ENCODE results near the gene VPS9D1.

The VPS9D1 gene

DNA sequence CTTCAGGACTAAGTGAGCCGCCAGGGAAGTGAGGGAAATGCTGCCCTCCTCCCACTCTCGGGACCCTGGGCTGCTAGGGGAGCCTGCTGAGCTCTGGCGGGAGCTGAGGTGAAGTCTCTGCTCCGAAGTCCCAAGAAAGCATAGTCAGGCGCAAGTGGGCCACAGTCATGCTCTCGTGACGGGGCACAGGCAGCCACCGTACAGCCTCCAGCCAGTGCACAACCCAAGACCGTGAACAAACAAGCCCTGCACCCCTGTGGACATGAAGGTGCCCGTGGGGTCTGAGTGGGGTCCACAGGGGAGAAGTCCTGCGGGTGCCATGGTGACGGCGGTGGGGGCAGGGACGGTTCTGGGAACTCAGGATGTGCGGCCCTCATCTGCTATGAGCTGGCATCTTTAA, 25.3 kb upstream of the VPS9D1 start:
- no peak overlapping the region for H3K27ac ChIP-seq (ENCODE audit: low read depth, low read length, poor library complexity, severe bottlenecking)
- no peaks in the 10 kb centered on the region for H3F3A ChIP-seq (ENCODE audit: insufficient read depth, low read length)
- no peak overlapping the region for H3K4me2 ChIP-seq (ENCODE audit: low read length)
- peaks cover 97% of the 10 kb centered on the region for H3K36me3 ChIP-seq (ENCODE audit: insufficient read depth, low read length)
- H3K27me3 ChIP-seq (ENCODE audit: insufficient read depth, low read length), result no peaks in the 10 kb centered on the region
- no peak overlapping the region for H2AFZ ChIP-seq (ENCODE audit: low read length)
- TF ChIP-seq, protein P1, sequence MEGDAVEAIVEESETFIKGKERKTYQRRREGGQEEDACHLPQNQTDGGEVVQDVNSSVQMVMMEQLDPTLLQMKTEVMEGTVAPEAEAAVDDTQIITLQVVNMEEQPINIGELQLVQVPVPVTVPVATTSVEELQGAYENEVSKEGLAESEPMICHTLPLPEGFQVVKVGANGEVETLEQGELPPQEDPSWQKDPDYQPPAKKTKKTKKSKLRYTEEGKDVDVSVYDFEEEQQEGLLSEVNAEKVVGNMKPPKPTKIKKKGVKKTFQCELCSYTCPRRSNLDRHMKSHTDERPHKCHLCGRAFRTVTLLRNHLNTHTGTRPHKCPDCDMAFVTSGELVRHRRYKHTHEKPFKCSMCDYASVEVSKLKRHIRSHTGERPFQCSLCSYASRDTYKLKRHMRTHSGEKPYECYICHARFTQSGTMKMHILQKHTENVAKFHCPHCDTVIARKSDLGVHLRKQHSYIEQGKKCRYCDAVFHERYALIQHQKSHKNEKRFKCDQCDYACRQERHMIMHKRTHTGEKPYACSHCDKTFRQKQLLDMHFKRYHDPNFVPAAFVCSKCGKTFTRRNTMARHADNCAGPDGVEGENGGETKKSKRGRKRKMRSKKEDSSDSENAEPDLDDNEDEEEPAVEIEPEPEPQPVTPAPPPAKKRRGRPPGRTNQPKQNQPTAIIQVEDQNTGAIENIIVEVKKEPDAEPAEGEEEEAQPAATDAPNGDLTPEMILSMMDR (IDR thresholded peaks at IDR 0.05; ENCODE audit: low read length), result no peak
- TF ChIP-seq EZH2 (IDR thresholded peaks at IDR 0.05; ENCODE audit: borderline replicate concordance, low read length), result no peak
- no peak overlapping the region for H3K9ac ChIP-seq (ENCODE audit: low read length)
- H3K9me3 ChIP-seq (ENCODE audit: low read length), result no peaks in the 10 kb centered on the region
- H4K20me1 ChIP-seq (ENCODE audit: insufficient read depth, low read length), result no peaks in the 10 kb centered on the region
- H3K79me2 ChIP-seq (ENCODE audit: insufficient read depth, low read length), result no peaks in the 10 kb centered on the region
- H3K4me1 ChIP-seq (ENCODE audit: insufficient read depth, low read length, severe bottlenecking), result no peaks in the 10 kb centered on the region
- H3K4me3 ChIP-seq (ENCODE audit: low read depth, low read length, poor library complexity, severe bottlenecking), result no peak overlapping the region
- H3K9me2 ChIP-seq (ENCODE audit: low read depth, low read length), result no peaks in the 10 kb centered on the region

DNA sequence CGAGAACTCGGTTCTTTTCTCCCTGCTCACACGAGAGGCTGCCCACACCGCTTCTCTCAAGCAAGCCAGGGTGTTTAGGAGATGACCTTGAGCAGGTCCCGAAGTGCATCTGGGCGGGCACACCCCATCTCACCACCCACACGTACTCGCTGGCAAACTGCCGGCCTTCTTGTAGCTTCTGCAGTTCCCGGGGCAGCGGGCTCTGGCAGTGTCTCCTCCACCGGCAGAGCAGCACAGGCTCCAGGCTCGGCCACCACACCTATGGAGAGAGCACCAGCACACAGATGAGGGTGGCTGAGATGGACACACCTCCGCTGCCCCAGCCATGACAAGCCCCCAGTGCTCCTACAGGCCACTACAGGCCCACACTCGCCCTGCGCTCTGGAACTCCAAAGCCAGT, 24.1 kb upstream of the VPS9D1 start:
- Histone ChIP-seq H3K4me3 (ENCODE audit: low read depth, low read length, poor library complexity, severe bottlenecking) (no peak overlapping the region), H3F3A (ENCODE audit: insufficient read depth, low read length) (no peaks in the 10 kb centered on the region), H3K9me3 (ENCODE audit: low read length) (no peaks in the 10 kb centered on the region), H3K79me2 (ENCODE audit: insufficient read depth, low read length) (no peaks in the 10 kb centered on the region), H3K4me1 (ENCODE audit: insufficient read depth, low read length, severe bottlenecking) (no peaks in the 10 kb centered on the region), H3K27ac (ENCODE audit: low read depth, low read length, poor library complexity, severe bottlenecking) (no peak overlapping the region), H3K36me3 (ENCODE audit: insufficient read depth, low read length) (peaks cover 97% of the 10 kb centered on the region), H3K9me2 (ENCODE audit: low read depth, low read length) (no peaks in the 10 kb centered on the region), H4K20me1 (ENCODE audit: insufficient read depth, low read length) (no peaks in the 10 kb centered on the region), H3K4me2 (ENCODE audit: low read length) (no peak overlapping the region), H3K27me3 (ENCODE audit: insufficient read depth, low read length) (no peaks in the 10 kb centered on the region), H2AFZ (ENCODE audit: low read length) (no peak overlapping the region), H3K9ac (ENCODE audit: low read length) (no peak overlapping the region)
- no peak for TF ChIP-seq EZH2 (IDR thresholded peaks at IDR 0.05; ENCODE audit: borderline replicate concordance, low read length)
- TF ChIP-seq, protein P1 (IDR thresholded peaks at IDR 0.05; ENCODE audit: low read length), result no peak

DNA sequence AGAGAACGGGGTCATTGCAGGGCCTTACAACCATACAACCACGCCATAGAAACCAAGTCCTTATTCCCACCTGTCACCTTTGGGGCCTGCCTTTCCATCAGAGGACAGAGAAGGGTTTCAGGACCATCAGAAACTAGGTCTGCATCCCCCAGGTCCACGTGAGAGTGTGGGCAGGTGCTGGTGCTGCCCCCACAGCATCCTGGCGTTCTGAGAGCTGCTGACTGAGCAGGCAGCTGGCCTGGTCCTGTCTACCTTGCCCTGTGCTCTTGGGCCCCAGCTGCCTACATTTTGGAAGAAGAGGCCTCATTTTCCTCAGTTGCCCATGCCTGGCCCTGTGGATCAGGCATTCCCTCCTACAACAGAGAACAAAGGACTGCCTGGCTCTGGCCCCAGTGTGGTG, 22.2 kb upstream of the VPS9D1 start:
- Histone ChIP-seq H3K9me3 (ENCODE audit: low read length) (no peaks in the 10 kb centered on the region), H3F3A (ENCODE audit: insufficient read depth, low read length) (no peaks in the 10 kb centered on the region), H3K9ac (ENCODE audit: low read length) (no peak overlapping the region), H3K79me2 (ENCODE audit: insufficient read depth, low read length) (no peaks in the 10 kb centered on the region), H3K27me3 (ENCODE audit: insufficient read depth, low read length) (no peaks in the 10 kb centered on the region), H3K4me3 (ENCODE audit: low read depth, low read length, poor library complexity, severe bottlenecking) (no peak overlapping the region), H4K20me1 (ENCODE audit: insufficient read depth, low read length) (no peaks in the 10 kb centered on the region), H3K4me2 (ENCODE audit: low read length) (no peak overlapping the region), H3K27ac (ENCODE audit: low read depth, low read length, poor library complexity, severe bottlenecking) (no peak overlapping the region), H2AFZ (ENCODE audit: low read length) (no peak overlapping the region), H3K36me3 (ENCODE audit: insufficient read depth, low read length) (peaks cover 97% of the 10 kb centered on the region), H3K9me2 (ENCODE audit: low read depth, low read length) (no peaks in the 10 kb centered on the region), H3K4me1 (ENCODE audit: insufficient read depth, low read length, severe bottlenecking) (no peaks in the 10 kb centered on the region)
- TF ChIP-seq, protein P1 (IDR thresholded peaks at IDR 0.05; ENCODE audit: low read length), result no peak
- no peak for TF ChIP-seq EZH2 (IDR thresholded peaks at IDR 0.05; ENCODE audit: borderline replicate concordance, low read length)

Data from OCI-LY1 (cell line).